Liver (tissue), 3 donors: ENCODE measurements around the gene SP110.

Experiments used
- ATF3 ChIP-seq: IDR thresholded peaks from 2 replicates; pipeline ENCODE4 v1.6.1; 2016; ENCODE audit warnings: antibody characterized with exemption
- CTCF ChIP-seq: fragments of 150-350 bp; IDR thresholded peaks from 2 replicates; pipeline ENCODE4 v1.5.1; 2017; ENCODE audit warnings: improper control_type of control experiment, low read depth, low read length; ENCODE audit not compliant: missing input control
- EGR1 ChIP-seq, 2 donors: IDR thresholded peaks; 2 replicates each; pipeline ENCODE4 v1.6.1; 2016 to 2018; ENCODE audit warnings: antibody characterized with exemption in 2 of 2, low read depth in 2 of 2
- GABPA ChIP-seq, 2 donors: IDR thresholded peaks in 1 of 2; conservative IDR thresholded peaks in 1 of 2; 2 replicates each; pipeline ENCODE4 v1.6.1; 2016; ENCODE audit warnings: antibody characterized with exemption in 2 of 2, mild to moderate bottlenecking in 1 of 2, moderate library complexity in 1 of 2
- HNF4A ChIP-seq, 2 donors: conservative IDR thresholded peaks; 2 replicates each; pipeline ENCODE4 v1.6.1; 2016; ENCODE audit warnings: antibody characterized with exemption in 2 of 2, mild to moderate bottlenecking in 2 of 2
- HNF4G ChIP-seq: IDR thresholded peaks from 2 replicates; pipeline ENCODE4 v1.6.1; 2016; ENCODE audit warnings: antibody characterized with exemption
- JUND ChIP-seq, 2 donors: IDR thresholded peaks; 2 replicates each; pipeline ENCODE4 v1.6.1; 2016; ENCODE audit warnings: antibody characterized with exemption in 2 of 2
- RAD21 ChIP-seq, 2 donors: IDR thresholded peaks; 2 replicates each; pipeline ENCODE4 v1.6.1; 2016; ENCODE audit warnings: antibody characterized with exemption in 2 of 2, mild to moderate bottlenecking in 2 of 2
- REST ChIP-seq: IDR thresholded peaks from 2 replicates; pipeline ENCODE4 v1.6.1; 2016; ENCODE audit warnings: antibody characterized with exemption, mild to moderate bottlenecking
- SP1 ChIP-seq: IDR thresholded peaks from 2 replicates; pipeline ENCODE4 v1.6.1; 2018; ENCODE audit warnings: antibody characterized with exemption, mild to moderate bottlenecking
- YY1 ChIP-seq: IDR thresholded peaks from 2 replicates; pipeline ENCODE4 v1.6.1; 2016; ENCODE audit warnings: antibody characterized with exemption, mild to moderate bottlenecking
- donor health status: healthy.
- donor health status: healthy.

GRCh38 chr2:230135130-230135525 is 84.7 kb downstream of the SP110 start:
- TF ChIP-seq REST (no peak), ATF3 (no peak), CTCF (no peak), JUND (IDR thresholded peaks at IDR 0.05) (no peak), EGR1 (IDR thresholded peaks at IDR 0.05; ENCODE audit: low read depth in 2 of 2) (no peak), RAD21 (IDR thresholded peaks at IDR 0.05) (no peak), SP1 (no peak), GABPA (IDR thresholded peaks at IDR 0.05 in 1 of 2, conservative IDR thresholded peaks at IDR 0.05 in 1 of 2) (no peak), HNF4G (no peak), HNF4A (conservative IDR thresholded peaks at IDR 0.05) (no peak), YY1 (no peak)
